Activated CD4-positive, alpha-beta T cell treated with anti-CD3 and anti-CD28 coated beads, Interleukin-2, Interleukin-4, amounts not matched to agents 100 ng/mL and 50 ng/mL, durations not matched to agents 16 hours and 8 hours (primary cell): ENCODE measurements around the gene DEK.
"Not testable (repeated sequence)": the region's sequence is repeated elsewhere in the genome, so short reads cannot be mapped to it uniquely, and the experiment has no call there.

ENCODE experiments used
- DNase-seq: peaks from one replicate; pipeline ENCODE4 v3.0.0-alpha.2; 2020; ENCODE audit warnings: low spot score

The DEK gene

DNA sequence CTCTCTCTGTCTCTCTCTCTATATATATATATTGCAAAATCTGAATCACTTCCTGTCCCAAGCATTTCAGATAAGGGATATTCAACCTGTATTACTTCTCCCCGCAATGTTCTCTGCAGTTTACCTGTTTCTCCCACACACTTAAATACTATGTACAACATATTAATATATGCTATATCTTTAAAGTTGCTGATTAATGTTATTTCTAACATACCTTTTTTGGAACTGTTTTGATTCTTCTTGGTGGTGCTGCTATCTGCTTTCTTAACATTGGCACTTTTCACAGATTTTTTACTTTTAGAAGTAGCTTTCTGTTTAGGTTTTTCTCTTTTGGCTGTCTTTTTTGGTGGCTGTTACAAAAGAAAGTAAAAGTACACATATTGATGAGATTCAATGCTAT, 27.2 kb downstream of the DEK start:
- no peak for DNase-seq

- no peak for DNase-seq
Measured at GRCh38 chr6:18235524-18235923, 28.8 kb downstream of the DEK start.

- DNase-seq = no peak
Measured at GRCh38 chr6:18234564-18234963, 29.8 kb downstream of the DEK start.

- not testable (repeated sequence) for DNase-seq
Measured at GRCh38 chr6:18233770-18234169, 30.6 kb downstream of the DEK start.

- not testable (repeated sequence) for DNase-seq
Measured at GRCh38 chr6:18231856-18232255, 32.5 kb downstream of the DEK start.

GRCh38 chr6:18228590-18228989, 35.7 kb downstream of the DEK start:
- DNase-seq = not testable (repeated sequence)

GRCh38 chr6:18227166-18227565, 37.2 kb downstream of the DEK start:
- not testable (repeated sequence) for DNase-seq

- not testable (repeated sequence) for DNase-seq
Measured at GRCh38 chr6:18226451-18227105, 37.8 kb downstream of the DEK start.

DNA sequence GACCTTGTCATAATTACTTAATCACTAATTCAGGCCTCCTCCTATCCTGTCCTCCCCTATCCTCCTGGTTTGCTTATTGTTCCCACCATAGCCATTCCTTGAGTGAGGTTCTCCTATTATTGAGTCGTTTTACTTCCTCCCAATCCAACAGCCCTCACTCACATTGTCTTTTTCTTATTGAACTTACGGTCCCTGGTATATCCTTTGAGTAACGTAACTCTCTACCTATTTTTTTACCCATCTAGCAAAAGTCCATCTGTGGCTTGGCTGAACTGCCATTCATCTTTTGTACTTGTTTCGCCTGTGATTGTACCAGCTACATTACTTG, 43.1 kb downstream of the DEK start:
- no peak for DNase-seq

GRCh38 chr6:18219591-18219990, 44.7 kb downstream of the DEK start:
- DNase-seq = no peak

DNA sequence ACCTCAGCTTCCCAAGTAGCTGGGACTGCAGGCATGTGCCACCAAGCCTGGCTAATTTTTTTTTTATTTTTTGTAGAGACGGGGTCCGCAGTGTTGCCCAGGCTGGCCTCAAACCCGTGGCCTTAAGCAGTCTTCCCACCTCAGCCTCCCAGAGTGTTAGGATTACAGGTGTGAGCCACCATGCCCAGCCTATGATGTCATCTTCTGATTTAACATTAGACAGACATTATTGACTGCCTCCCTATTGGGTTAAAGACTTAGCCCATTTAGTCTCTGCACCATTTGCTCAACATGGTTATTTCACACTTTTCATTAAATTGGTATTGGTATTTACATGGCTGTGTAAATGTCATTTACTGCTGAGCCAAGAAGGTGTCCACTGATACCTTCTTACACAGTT, 46.1 kb downstream of the DEK start:
- DNase-seq = no peak

DNA sequence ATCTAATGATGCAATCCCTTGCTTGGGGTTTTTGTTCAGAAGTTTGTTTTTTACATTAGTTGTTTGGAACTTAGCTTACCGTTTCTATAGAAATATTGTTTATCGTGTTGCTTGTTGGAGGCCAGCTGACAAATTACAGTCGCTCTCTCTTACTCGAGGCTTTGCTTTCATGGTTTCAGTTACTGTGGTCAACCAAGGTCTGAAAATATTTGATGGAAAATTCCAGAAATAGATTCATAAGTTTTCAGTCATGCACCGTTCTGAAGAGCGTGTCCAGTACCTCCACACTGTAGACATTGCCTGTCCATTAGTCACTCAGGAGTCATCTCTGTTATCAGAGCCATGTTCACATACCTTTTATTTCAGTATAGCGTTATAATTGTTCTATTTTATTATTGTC, 47.9 kb downstream of the DEK start:
- no peak for DNase-seq

DNA sequence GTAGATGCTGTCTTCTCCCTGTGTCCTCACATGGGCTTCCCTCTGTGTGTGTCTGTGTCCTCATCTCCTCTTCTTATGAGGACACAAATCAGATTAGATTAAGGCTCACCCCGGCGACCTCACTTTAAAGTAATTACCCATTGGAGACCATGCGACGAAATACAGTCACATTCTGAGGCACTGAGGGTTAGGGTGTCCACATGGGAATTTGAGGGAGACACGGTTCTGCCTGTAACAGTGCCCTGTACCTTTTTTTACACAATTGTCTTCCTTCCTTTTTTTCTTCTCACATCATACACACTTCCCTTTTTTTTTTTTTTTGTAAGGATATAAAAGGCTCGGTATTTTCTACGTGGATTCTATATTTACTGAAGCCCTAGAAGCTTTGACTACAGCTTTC, 48.9 kb downstream of the DEK start:
- no peak for DNase-seq

- no peak for DNase-seq
Measured at GRCh38 chr6:18214003-18214402, 50.3 kb downstream of the DEK start.

GRCh38 chr6:18213439-18213838, 50.9 kb downstream of the DEK start:
- no peak for DNase-seq

DNA sequence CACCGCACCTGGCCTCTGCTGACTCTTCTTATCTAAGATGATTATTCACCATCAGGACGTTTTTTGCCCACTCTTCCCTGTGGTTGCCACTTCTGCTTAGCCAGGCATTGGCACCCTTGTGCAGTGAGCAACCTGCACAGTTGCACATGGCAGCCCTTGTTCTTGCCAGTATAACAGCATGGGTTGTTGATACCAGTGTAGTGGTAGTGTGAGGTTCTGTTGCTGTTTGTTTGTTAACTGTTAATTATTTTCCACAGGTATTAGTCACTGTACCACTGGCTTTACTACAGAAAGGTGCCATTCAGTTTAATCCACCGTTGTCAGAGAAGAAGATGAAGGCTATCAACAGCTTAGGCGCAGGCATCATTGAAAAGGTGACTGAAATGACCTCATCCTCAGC, 52.1 kb downstream of the DEK start:
- DNase-seq = no peak

GRCh38 chr6:18211338-18211737, 53.0 kb downstream of the DEK start:
- peak; percentile 74 for DNase-seq

- DNase-seq = no peak
Measured at GRCh38 chr6:18210707-18211106, 53.6 kb downstream of the DEK start.

DNA sequence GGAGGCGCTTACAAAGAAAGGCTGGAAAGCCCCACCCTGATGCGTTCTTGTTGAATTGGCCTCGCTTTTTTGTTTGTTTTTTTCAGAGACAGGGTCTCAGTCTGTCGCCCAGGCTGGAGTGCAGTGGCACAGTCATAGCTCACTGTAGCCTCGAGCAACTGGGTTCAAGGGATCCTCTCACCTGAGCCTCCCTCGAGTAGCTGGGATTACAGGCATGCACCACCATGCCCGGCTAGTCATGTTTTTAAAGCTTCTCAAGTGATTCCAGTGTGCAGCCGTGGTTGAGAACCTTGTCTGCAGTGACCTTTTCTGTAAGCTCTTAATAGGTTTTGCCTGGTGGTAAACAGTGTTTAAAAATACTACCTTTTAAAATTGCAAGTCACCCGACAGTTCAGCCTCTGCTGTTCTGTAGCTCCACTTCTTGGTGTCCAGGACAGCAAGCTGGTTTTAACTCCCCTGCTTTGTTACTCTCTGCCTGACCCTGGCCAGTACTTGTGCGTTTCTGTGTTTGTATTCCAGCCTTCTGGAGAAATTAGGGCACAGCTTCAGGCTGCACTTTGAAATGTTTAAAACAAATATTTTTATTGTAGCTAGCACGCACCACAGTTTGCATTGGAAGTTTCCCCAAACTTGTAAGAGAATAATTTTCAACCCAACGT, 54.7 kb downstream of the DEK start:
- no peak for DNase-seq

- not testable (repeated sequence) for DNase-seq
Measured at GRCh38 chr6:18208778-18209177, 55.6 kb downstream of the DEK start.

GRCh38 chr6:18207949-18208348, 56.4 kb downstream of the DEK start:
- no peak for DNase-seq

DNA sequence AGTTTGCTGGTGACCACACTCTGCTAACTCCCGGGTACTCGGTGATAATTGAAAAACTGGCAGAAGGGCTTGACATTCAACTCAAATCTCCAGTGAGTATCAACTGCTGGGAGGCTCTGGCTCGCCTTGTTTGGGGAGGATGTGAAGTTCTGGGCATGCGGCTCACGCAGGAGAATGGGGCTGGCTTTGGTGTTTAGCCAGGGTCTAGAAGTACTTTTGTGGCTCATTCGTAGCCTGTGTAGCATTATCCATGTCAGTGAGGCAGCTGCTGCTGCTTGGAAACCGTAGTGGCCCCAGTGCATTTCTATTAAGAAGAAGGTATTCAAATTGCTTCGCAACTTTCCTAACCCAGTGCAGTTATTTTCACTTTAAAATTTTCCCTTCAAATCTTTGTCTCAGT, 56.9 kb downstream of the DEK start:
- DNase-seq = no peak

- no peak for DNase-seq
Measured at GRCh38 chr6:18206591-18206990, 57.7 kb downstream of the DEK start.

GRCh38 chr6:18204691-18205090, 59.6 kb downstream of the DEK start:
- DNase-seq = no peak
